Measurements from ENCODE around the gene SAT2.

Gene SAT2

GRCh38 chr17:7654832-7655540, 27.4 kb upstream of the SAT2 start:
- no peak for DNase-seq (ENCODE audit: low read depth in 1 of 2, low spot score in 1 of 2)
- TF ChIP-seq CTCF (IDR thresholded peaks at IDR 0.05; ENCODE audit: insufficient read depth, low read length) (no peak), SPI1 (IDR thresholded peaks at IDR 0.05; ENCODE audit: borderline replicate concordance, low read depth) (no peak), POLR2AphosphoS5 (IDR thresholded peaks at IDR 0.05; ENCODE audit: low read depth) (no peak), GABPA (IDR thresholded peaks at IDR 0.05; ENCODE audit: low read depth) (no peak)
- TF ChIP-seq, protein P1, sequence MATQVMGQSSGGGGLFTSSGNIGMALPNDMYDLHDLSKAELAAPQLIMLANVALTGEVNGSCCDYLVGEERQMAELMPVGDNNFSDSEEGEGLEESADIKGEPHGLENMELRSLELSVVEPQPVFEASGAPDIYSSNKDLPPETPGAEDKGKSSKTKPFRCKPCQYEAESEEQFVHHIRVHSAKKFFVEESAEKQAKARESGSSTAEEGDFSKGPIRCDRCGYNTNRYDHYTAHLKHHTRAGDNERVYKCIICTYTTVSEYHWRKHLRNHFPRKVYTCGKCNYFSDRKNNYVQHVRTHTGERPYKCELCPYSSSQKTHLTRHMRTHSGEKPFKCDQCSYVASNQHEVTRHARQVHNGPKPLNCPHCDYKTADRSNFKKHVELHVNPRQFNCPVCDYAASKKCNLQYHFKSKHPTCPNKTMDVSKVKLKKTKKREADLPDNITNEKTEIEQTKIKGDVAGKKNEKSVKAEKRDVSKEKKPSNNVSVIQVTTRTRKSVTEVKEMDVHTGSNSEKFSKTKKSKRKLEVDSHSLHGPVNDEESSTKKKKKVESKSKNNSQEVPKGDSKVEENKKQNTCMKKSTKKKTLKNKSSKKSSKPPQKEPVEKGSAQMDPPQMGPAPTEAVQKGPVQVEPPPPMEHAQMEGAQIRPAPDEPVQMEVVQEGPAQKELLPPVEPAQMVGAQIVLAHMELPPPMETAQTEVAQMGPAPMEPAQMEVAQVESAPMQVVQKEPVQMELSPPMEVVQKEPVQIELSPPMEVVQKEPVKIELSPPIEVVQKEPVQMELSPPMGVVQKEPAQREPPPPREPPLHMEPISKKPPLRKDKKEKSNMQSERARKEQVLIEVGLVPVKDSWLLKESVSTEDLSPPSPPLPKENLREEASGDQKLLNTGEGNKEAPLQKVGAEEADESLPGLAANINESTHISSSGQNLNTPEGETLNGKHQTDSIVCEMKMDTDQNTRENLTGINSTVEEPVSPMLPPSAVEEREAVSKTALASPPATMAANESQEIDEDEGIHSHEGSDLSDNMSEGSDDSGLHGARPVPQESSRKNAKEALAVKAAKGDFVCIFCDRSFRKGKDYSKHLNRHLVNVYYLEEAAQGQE (IDR thresholded peaks at IDR 0.05; ENCODE audit: insufficient replicate concordance, low read depth), result no peak
- Histone ChIP-seq H3K4me3 (replicated peaks; ENCODE audit: insufficient read depth, low read length) (no peak overlapping the region), H3K27me3 (ENCODE audit: insufficient read depth, poor library complexity, severe bottlenecking) (no peaks in the 10 kb centered on the region), H3K27ac (replicated peaks) (no peak overlapping the region)

DNA sequence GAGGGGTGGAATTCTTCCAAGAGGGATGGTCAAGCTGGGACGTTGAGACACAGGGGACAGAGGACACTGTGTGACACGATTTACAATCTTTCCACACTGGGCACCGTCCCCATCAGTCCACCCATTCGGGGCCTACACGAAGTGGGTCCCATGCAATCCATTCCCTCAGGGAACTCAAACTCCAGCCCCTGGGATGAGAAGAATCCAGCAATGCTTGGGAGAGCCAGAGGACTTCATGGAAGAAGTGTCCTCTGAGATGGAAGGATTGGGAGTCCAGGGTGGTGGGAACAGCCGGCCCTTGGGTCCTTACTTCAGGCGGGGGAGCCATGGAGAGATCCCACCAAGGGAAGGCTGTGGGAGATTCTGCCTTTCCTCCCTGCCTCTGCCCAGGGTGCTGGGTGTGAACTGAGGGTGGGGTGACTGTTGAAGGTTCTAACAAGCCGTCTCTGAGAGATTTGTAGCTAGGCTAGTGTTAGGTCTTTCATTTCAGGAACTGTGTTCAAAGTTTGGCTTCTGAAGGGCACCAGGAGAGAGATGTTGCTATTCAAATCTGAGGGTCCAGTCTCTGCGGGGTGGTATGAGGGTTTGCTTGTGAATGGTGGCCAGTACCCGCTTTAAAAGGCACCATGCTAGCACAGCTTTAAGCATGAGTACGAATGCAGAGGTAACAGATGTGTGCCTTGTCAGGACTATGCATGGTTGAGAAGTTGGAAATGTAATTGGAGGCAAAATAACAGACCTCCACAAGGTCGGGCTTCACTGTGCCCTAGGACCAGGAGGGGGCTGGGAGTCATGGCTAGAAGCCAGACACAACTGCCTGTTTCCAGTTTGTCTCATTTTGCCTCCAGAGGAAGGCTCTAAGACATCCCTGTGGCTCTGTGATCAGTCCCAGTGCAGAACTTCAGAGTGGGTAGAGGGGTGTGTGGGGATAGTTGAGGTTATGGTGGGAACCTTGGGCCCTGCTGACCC, 25.1 kb upstream of the SAT2 start:
- H3K27me3 ChIP-seq (ENCODE audit: insufficient read depth, poor library complexity, severe bottlenecking), result no peaks in the 10 kb centered on the region
- TF ChIP-seq POLR2AphosphoS5 (IDR thresholded peaks at IDR 0.05; ENCODE audit: low read depth) (no peak), GABPA (IDR thresholded peaks at IDR 0.05; ENCODE audit: low read depth) (no peak), SPI1 (IDR thresholded peaks at IDR 0.05; ENCODE audit: borderline replicate concordance, low read depth) (no peak), CTCF (IDR thresholded peaks at IDR 0.05; ENCODE audit: insufficient read depth, low read length) (no peak)
- TF ChIP-seq, protein P1 (IDR thresholded peaks at IDR 0.05; ENCODE audit: insufficient replicate concordance, low read depth), result no peak
- no peak overlapping the region for H3K27ac ChIP-seq (replicated peaks)
- no peak overlapping the region for H3K4me3 ChIP-seq (replicated peaks; ENCODE audit: insufficient read depth, low read length)
- no peak for DNase-seq (ENCODE audit: low read depth in 1 of 2, low spot score in 1 of 2)

GRCh38 chr17:7651665-7652387, 24.2 kb upstream of the SAT2 start:
- no peak for DNase-seq (ENCODE audit: low read depth in 1 of 2, low spot score in 1 of 2)
- no peak overlapping the region for H3K4me3 ChIP-seq (replicated peaks; ENCODE audit: insufficient read depth, low read length)
- TF ChIP-seq, protein P1 (IDR thresholded peaks at IDR 0.05; ENCODE audit: insufficient replicate concordance, low read depth), result no peak
- TF ChIP-seq SPI1 (IDR thresholded peaks at IDR 0.05; ENCODE audit: borderline replicate concordance, low read depth) (no peak), GABPA (IDR thresholded peaks at IDR 0.05; ENCODE audit: low read depth) (no peak), POLR2AphosphoS5 (IDR thresholded peaks at IDR 0.05; ENCODE audit: low read depth) (no peak)
- H3K27me3 ChIP-seq (ENCODE audit: insufficient read depth, poor library complexity, severe bottlenecking), result no peaks in the 10 kb centered on the region
- no peak overlapping the region for H3K27ac ChIP-seq (replicated peaks)

All from HL-60 (cell line).